CMK (cell line): ENCODE measurements around the gene SAMD8.

Source experiments
- DNase-seq: peaks from one replicate; pipeline ENCODE4 v3.0.0-alpha.2; 2010; ENCODE audit warnings: low read depth

Gene SAMD8

GRCh38 chr10:75223507-75223906 is 112.1 kb downstream of the SAMD8 start:
- no peak for DNase-seq

GRCh38 chr10:75226095-75226494 is 114.6 kb downstream of the SAMD8 start:
- no peak for DNase-seq

DNA sequence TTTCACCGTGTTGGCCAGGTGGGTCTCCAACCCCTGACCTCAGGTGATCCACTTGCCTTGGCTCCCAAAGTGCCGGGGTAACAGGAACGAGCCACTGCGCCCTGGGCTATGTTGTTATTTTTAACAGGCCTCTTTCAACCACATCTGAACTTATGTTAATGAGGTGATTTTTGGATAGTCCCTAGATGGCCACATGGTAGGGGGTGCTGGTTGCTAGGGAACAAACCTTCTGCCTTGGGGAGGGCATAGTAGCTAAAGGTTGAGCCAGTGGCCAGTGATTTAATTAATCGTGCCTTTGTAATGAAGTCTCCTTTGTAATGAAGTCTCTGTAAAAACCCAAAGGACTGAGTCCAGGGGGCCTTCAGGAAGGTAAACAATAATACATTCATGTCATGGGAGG is 115.2 kb downstream of the SAMD8 start:
- no peak for DNase-seq

DNA sequence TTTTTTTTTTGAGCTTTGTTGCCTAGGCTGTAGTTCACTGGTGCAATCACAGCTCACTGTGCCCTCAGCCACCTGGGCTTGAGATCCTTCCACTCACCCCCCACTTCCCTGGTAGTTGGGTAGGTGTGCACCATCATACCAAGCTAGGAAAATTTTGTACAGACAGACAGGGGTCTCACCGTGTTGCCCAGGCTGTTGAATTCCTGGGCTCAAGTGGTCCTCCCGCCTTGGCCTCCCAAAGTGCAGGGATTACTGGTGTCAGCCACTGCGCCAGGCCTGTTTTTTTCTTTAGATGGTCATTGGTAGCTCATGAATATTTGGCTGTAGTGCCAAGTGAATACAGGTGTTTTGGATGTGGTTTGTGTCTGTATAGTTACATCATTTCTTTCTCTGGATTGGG is 116.8 kb downstream of the SAMD8 start:
- DNase-seq, result no peak

DNA sequence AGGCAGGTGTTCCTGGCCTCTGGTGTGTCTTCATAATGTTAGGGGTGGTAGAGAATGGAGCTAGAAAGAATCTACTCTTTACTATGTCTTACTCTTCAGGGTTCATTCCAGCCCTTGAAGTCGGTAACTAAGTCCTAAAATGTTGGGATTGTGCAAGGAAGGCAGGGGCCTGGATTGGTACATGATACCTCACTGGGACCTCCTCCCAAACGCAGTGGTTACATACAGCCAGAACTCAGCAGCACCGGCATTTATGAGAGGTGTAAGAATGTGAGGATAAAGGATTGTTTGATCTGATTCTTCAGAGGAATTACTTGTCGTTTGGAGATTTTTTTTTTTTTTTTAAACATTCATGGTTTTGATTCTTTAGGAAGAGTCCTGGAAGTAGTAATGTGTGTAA is 117.4 kb downstream of the SAMD8 start:
- no peak for DNase-seq

GRCh38 chr10:75229971-75230370 is 118.5 kb downstream of the SAMD8 start:
- DNase-seq, result no peak

- DNase-seq, result peak; percentile 65
Observed at GRCh38 chr10:75230600-75231038, 119.2 kb downstream of the SAMD8 start.
